Heart left ventricle (tissue), 13 donors: Measurements from ENCODE around the gene COL23A1.

ENCODE experiments used
- POLR2A ChIP-seq, 2 donors: fragments of 450-650 bp; IDR thresholded peaks; one replicate each; pipeline ENCODE4 v1.6.1; 2017; ENCODE audit warnings: antibody characterized with exemption in 2 of 2, mild to moderate bottlenecking in 2 of 2, moderate library complexity in 2 of 2
- TF ChIP-seq, protein P1 (sequence below), 12 donors: fragments of 200-600 bp; sonication (generic) in 4 of 12; IDR thresholded peaks; one replicate each; pipeline versions ENCODE4 v1.5.0 to v1.8.0; 2018 to 2022; ENCODE audit warnings: antibody characterized with exemption in 12 of 12, mild to moderate bottlenecking in 5 of 12
- donor health status: ischemic (EF 13 %, LVEDD 7.1; RV severe dilation, severe dysfunction).
- donor health status: DM: no; HTN: yes; CAD: no.
- donor health status: DM: no; HTN: no; CAD: no.
- donor health status: ischemic (EF 25% LVEDD 6.9; RV normal size, moderate dysfunction).
- donor health status: ischemic (EF 25% LVEDD 5.7; RV mildly dilated, moderate dysfunction).
- donor health status: ischemic (EF 35%, LVEDD 5.7; RV mildly dilated, moderate dysfunction).
- donor health status: nonischemic (EF 11% LVEDD 7.7; RV severe dilation, severe dysfunction).
- donor health status: DM: yes; HTN: yes; CAD: no.
- donor health status: PGD.
- donor health status: ischemic (EF 29% LVEDD 5.4; RV normal size, mild dysfunction).
- donor health status: nonischemic (EF 23%, LVEDD 6.1; RV moderate dilation, normal function).

DNA sequence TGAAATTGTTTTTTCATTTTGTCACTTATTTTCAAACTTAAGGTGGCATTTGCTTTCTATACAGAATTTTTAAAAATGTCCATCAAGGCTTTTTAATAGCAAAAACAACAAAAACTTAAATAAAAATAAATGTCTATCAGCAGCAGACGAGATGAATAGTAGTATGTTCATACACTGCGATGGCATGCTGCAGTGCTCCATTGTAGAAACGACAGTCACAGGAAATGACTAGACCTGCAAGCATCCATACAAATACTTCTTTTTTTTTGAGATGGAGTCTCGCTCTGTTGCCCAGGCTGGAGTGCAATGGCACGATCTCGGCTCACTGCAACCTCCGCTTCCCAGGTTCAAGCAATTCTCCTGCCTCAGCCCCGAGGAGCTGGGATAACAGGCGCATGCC, 41.4 kb downstream of the COL23A1 start:
- TF ChIP-seq, protein P1, sequence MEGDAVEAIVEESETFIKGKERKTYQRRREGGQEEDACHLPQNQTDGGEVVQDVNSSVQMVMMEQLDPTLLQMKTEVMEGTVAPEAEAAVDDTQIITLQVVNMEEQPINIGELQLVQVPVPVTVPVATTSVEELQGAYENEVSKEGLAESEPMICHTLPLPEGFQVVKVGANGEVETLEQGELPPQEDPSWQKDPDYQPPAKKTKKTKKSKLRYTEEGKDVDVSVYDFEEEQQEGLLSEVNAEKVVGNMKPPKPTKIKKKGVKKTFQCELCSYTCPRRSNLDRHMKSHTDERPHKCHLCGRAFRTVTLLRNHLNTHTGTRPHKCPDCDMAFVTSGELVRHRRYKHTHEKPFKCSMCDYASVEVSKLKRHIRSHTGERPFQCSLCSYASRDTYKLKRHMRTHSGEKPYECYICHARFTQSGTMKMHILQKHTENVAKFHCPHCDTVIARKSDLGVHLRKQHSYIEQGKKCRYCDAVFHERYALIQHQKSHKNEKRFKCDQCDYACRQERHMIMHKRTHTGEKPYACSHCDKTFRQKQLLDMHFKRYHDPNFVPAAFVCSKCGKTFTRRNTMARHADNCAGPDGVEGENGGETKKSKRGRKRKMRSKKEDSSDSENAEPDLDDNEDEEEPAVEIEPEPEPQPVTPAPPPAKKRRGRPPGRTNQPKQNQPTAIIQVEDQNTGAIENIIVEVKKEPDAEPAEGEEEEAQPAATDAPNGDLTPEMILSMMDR (IDR thresholded peaks at IDR 0.05) = no peak
- TF ChIP-seq POLR2A (IDR thresholded peaks at IDR 0.05) = no peak
